Measurements from ENCODE around the gene NDC80. TPM values are rescaled to one million over a fixed set of nuclear protein-coding genes. Genes with fewer than 3 reads are reported as not detected.

The NDC80 gene
- total RNA-seq, 4 donors from 2014 or later = 1.1 to 2.7 (median 2.5) TPM

GRCh38 chr18:2531751-2532150, 39.6 kb upstream of the NDC80 start:
- WGBS = 92% methylated on average over 2 of the region's 2 CpGs

GRCh38 chr18:2532797-2533196, 38.6 kb upstream of the NDC80 start:
- TF ChIP-seq CTCF (IDR thresholded peaks at IDR 0.05) (no peak), POLR2A (IDR thresholded peaks at IDR 0.05) (no peak), EP300 (IDR thresholded peaks at IDR 0.05) (no peak), POLR2AphosphoS5 (IDR thresholded peaks at IDR 0.05) (no peak)
- no peak for DNase-seq (ENCODE audit: low spot score in 2 of 2)
- WGBS = 94% methylated on average over 2 of the region's 2 CpGs
- H3K27me3 ChIP-seq = no peaks in the 10 kb centered on the region
- H3K27ac ChIP-seq = no peak overlapping the region
- no peaks in the 10 kb centered on the region for H3K9me3 ChIP-seq
- no peaks in the 10 kb centered on the region for H3K4me1 ChIP-seq
- H3K4me3 ChIP-seq = no peak overlapping the region
- H3K36me3 ChIP-seq = peaks cover 5% of the 10 kb centered on the region

More at GRCh38 chr18:2531751-2532150, 39.6 kb upstream of the NDC80 start:
- Histone ChIP-seq H3K4me3 (no peak overlapping the region), H3K4me1 (no peaks in the 10 kb centered on the region), H3K27me3 (no peaks in the 10 kb centered on the region), H3K36me3 (peaks cover 5% of the 10 kb centered on the region), H3K27ac (no peak overlapping the region), H3K9me3 (no peaks in the 10 kb centered on the region)
- DNase-seq (ENCODE audit: low spot score in 2 of 2) = no peak
- TF ChIP-seq POLR2AphosphoS5 (IDR thresholded peaks at IDR 0.05) (no peak), EP300 (IDR thresholded peaks at IDR 0.05) (no peak), POLR2A (IDR thresholded peaks at IDR 0.05) (no peak), CTCF (IDR thresholded peaks at IDR 0.05) (no peak)

GRCh38 chr18:2534906-2535305, 36.5 kb upstream of the NDC80 start:
- Histone ChIP-seq H3K4me3 (no peak overlapping the region), H3K4me1 (no peaks in the 10 kb centered on the region), H3K36me3 (peaks cover 10% of the 10 kb centered on the region), H3K27me3 (no peaks in the 10 kb centered on the region), H3K27ac (no peak overlapping the region), H3K9me3 (no peaks in the 10 kb centered on the region)
- 91% methylated on average over 1 of the region's 1 CpG for WGBS
- no peak for DNase-seq (ENCODE audit: low spot score in 2 of 2)
- no peak for TF ChIP-seq CTCF (IDR thresholded peaks at IDR 0.05)
- TF ChIP-seq EP300 (IDR thresholded peaks at IDR 0.05) = no peak
- no peak for TF ChIP-seq POLR2A (IDR thresholded peaks at IDR 0.05)
- TF ChIP-seq POLR2AphosphoS5 (IDR thresholded peaks at IDR 0.05) = no peak

GRCh38 chr18:2535419-2535910, 35.9 kb upstream of the NDC80 start:
- Histone ChIP-seq H3K4me3 (no peak overlapping the region), H3K36me3 (peaks cover 10% of the 10 kb centered on the region), H3K27me3 (no peaks in the 10 kb centered on the region), H3K27ac (no peak overlapping the region), H3K4me1 (no peaks in the 10 kb centered on the region), H3K9me3 (no peaks in the 10 kb centered on the region)
- no peak for DNase-seq (ENCODE audit: low spot score in 2 of 2)
- 95% methylated on average over 1 of the region's 1 CpG for WGBS
- no peak for TF ChIP-seq CTCF (IDR thresholded peaks at IDR 0.05)
- no peak for TF ChIP-seq POLR2A (IDR thresholded peaks at IDR 0.05)
- no peak for TF ChIP-seq POLR2AphosphoS5 (IDR thresholded peaks at IDR 0.05)
- TF ChIP-seq EP300 (IDR thresholded peaks at IDR 0.05) = no peak

- WGBS = 49% methylated on average over 2 of the region's 2 CpGs
- no peak for DNase-seq (ENCODE audit: low spot score in 2 of 2)
Observed at GRCh38 chr18:2536063-2536462, 35.3 kb upstream of the NDC80 start.

GRCh38 chr18:2536493-2536892, 34.9 kb upstream of the NDC80 start:
- no peak overlapping the region for H3K27ac ChIP-seq
- H3K9me3 ChIP-seq = no peaks in the 10 kb centered on the region
- H3K36me3 ChIP-seq = peaks cover 10% of the 10 kb centered on the region
- no peak for DNase-seq (ENCODE audit: low spot score in 2 of 2)
- no peak overlapping the region for H3K4me3 ChIP-seq
- TF ChIP-seq POLR2A (IDR thresholded peaks at IDR 0.05) = no peak
- no peak for TF ChIP-seq CTCF (IDR thresholded peaks at IDR 0.05)
- TF ChIP-seq EP300 (IDR thresholded peaks at IDR 0.05) = no peak
- TF ChIP-seq POLR2AphosphoS5 (IDR thresholded peaks at IDR 0.05) = no peak
- no peaks in the 10 kb centered on the region for H3K4me1 ChIP-seq
- H3K27me3 ChIP-seq = no peaks in the 10 kb centered on the region
- WGBS = 74% methylated on average over 4 of the region's 4 CpGs

More at GRCh38 chr18:2536063-2536462, 35.3 kb upstream of the NDC80 start:
- TF ChIP-seq EP300 (IDR thresholded peaks at IDR 0.05) (no peak), POLR2A (IDR thresholded peaks at IDR 0.05) (no peak)
- Histone ChIP-seq H3K9me3 (no peaks in the 10 kb centered on the region), H3K4me3 (no peak overlapping the region), H3K27ac (no peak overlapping the region), H3K4me1 (no peaks in the 10 kb centered on the region), H3K27me3 (no peaks in the 10 kb centered on the region), H3K36me3 (peaks cover 10% of the 10 kb centered on the region)

Measured in suprapubic skin (tissue), 4 donors.